ENCODE data around the gene TOR1AIP2.

The TOR1AIP2 gene

DNA sequence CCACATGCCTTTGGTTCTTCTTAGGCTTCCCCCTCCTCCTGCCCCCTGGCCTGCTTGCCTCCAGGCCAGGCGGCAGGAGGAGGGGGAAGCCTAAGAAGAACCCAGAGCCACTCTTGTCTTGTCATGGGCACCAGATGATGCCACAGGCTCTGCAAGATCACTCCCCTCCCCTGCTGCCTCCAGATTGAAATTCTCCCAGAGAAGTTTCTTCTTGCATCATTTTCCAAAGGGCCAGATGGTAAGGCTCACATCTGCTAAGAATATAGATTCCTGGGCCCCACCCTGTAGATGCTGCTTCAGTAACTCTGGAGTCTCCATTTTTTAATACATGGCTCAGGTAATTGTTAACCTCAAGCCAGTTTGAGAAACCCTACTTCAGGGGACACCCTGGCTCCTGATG lies 73.7 kb downstream of the TOR1AIP2 start:
- Histone ChIP-seq H3K9ac (ENCODE audit: low read length) (no peak overlapping the region), H3F3A (ENCODE audit: insufficient read depth, low read length) (no peaks in the 10 kb centered on the region), H3K79me2 (ENCODE audit: insufficient read depth, low read length) (no peaks in the 10 kb centered on the region), H3K4me2 (ENCODE audit: low read length) (no peak overlapping the region), H3K4me3 (ENCODE audit: low read depth, low read length, poor library complexity, severe bottlenecking) (no peak overlapping the region), H3K9me3 (ENCODE audit: low read length) (no peaks in the 10 kb centered on the region), H3K27me3 (ENCODE audit: insufficient read depth, low read length) (peaks cover 9% of the 10 kb centered on the region; the same call in 1 of the 2 replicates), H2AFZ (ENCODE audit: low read length) (no peak overlapping the region), H3K9me2 (ENCODE audit: low read depth, low read length) (no peaks in the 10 kb centered on the region), H3K36me3 (ENCODE audit: insufficient read depth, low read length) (no peaks in the 10 kb centered on the region), H3K4me1 (ENCODE audit: insufficient read depth, low read length, severe bottlenecking) (no peaks in the 10 kb centered on the region), H4K20me1 (ENCODE audit: insufficient read depth, low read length) (no peaks in the 10 kb centered on the region), H3K27ac (ENCODE audit: low read depth, low read length, poor library complexity, severe bottlenecking) (no peak overlapping the region)
- TF ChIP-seq EZH2 (IDR thresholded peaks at IDR 0.05; ENCODE audit: borderline replicate concordance, low read length), result no peak
- TF ChIP-seq, protein P1, sequence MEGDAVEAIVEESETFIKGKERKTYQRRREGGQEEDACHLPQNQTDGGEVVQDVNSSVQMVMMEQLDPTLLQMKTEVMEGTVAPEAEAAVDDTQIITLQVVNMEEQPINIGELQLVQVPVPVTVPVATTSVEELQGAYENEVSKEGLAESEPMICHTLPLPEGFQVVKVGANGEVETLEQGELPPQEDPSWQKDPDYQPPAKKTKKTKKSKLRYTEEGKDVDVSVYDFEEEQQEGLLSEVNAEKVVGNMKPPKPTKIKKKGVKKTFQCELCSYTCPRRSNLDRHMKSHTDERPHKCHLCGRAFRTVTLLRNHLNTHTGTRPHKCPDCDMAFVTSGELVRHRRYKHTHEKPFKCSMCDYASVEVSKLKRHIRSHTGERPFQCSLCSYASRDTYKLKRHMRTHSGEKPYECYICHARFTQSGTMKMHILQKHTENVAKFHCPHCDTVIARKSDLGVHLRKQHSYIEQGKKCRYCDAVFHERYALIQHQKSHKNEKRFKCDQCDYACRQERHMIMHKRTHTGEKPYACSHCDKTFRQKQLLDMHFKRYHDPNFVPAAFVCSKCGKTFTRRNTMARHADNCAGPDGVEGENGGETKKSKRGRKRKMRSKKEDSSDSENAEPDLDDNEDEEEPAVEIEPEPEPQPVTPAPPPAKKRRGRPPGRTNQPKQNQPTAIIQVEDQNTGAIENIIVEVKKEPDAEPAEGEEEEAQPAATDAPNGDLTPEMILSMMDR (IDR thresholded peaks at IDR 0.05; ENCODE audit: low read length), result no peak

DNA sequence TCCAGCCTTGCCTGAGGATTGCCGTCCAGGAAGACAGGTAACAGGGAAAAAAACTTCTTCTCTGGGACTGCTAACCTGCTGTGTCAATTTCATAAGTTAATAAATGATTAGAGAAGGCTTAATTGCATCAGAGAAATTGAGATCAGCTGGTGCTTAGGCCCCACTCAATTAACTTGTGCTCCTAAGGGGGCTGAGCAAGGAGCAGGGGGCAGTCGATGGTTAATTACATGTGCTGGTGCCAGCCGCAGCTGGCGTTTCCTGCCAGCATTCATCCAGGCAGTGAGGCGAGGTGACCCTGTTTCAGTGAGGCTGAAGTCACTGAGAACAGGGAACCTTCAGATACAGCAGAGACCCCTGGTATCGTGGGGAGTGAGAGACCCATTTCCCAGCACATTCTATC lies 74.5 kb downstream of the TOR1AIP2 start:
- H3K9ac ChIP-seq (ENCODE audit: low read length), result no peak overlapping the region
- H3K27ac ChIP-seq (ENCODE audit: low read depth, low read length, poor library complexity, severe bottlenecking), result no peak overlapping the region
- no peaks in the 10 kb centered on the region for H3K9me3 ChIP-seq (ENCODE audit: low read length)
- no peaks in the 10 kb centered on the region for H3F3A ChIP-seq (ENCODE audit: insufficient read depth, low read length)
- TF ChIP-seq, protein P1 (IDR thresholded peaks at IDR 0.05; ENCODE audit: low read length), result no peak
- no peak for TF ChIP-seq EZH2 (IDR thresholded peaks at IDR 0.05; ENCODE audit: borderline replicate concordance, low read length)
- H3K4me1 ChIP-seq (ENCODE audit: insufficient read depth, low read length, severe bottlenecking), result no peaks in the 10 kb centered on the region
- no peaks in the 10 kb centered on the region for H3K9me2 ChIP-seq (ENCODE audit: low read depth, low read length)
- no peaks in the 10 kb centered on the region for H4K20me1 ChIP-seq (ENCODE audit: insufficient read depth, low read length)
- no peaks in the 10 kb centered on the region for H3K36me3 ChIP-seq (ENCODE audit: insufficient read depth, low read length)
- no peak overlapping the region for H3K4me2 ChIP-seq (ENCODE audit: low read length)
- H3K4me3 ChIP-seq (ENCODE audit: low read depth, low read length, poor library complexity, severe bottlenecking), result no peak overlapping the region
- H3K79me2 ChIP-seq (ENCODE audit: insufficient read depth, low read length), result no peaks in the 10 kb centered on the region
- H2AFZ ChIP-seq (ENCODE audit: low read length), result no peak overlapping the region
- H3K27me3 ChIP-seq (ENCODE audit: insufficient read depth, low read length), result peaks cover 9% of the 10 kb centered on the region; the same call in 1 of the 2 replicates

DNA sequence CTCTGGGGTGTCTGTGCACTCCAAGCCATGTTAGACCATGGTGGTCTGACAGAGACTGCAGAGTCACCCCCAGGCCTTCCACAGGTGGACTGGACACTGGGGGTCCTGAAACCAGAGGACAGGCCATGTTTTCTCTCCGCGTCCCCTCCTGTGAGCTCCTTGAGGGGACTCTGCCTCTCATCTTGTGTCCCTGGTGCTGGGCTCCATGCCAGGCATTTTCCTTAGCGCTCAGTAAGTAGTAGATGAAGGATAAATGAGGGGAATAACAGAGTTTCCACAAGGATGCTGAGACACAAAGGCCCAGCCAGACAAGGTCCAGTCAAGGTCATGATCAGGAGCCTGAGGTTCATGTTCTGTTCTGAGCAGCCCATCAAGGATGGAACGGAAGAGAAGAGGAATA lies 77.1 kb downstream of the TOR1AIP2 start:
- Histone ChIP-seq H3K27ac (ENCODE audit: low read depth, low read length, poor library complexity, severe bottlenecking) (no peak overlapping the region), H3K9me3 (ENCODE audit: low read length) (no peaks in the 10 kb centered on the region), H3K36me3 (ENCODE audit: insufficient read depth, low read length) (no peaks in the 10 kb centered on the region), H3K4me3 (ENCODE audit: low read depth, low read length, poor library complexity, severe bottlenecking) (no peak overlapping the region), H3K27me3 (ENCODE audit: insufficient read depth, low read length) (peaks cover 7% of the 10 kb centered on the region; the same call in 1 of the 2 replicates), H4K20me1 (ENCODE audit: insufficient read depth, low read length) (no peaks in the 10 kb centered on the region), H2AFZ (ENCODE audit: low read length) (no peak overlapping the region), H3K9ac (ENCODE audit: low read length) (no peak overlapping the region), H3K79me2 (ENCODE audit: insufficient read depth, low read length) (no peaks in the 10 kb centered on the region), H3K9me2 (ENCODE audit: low read depth, low read length) (no peaks in the 10 kb centered on the region), H3K4me2 (ENCODE audit: low read length) (no peak overlapping the region), H3F3A (ENCODE audit: insufficient read depth, low read length) (no peaks in the 10 kb centered on the region), H3K4me1 (ENCODE audit: insufficient read depth, low read length, severe bottlenecking) (no peaks in the 10 kb centered on the region)
- TF ChIP-seq, protein P1 (IDR thresholded peaks at IDR 0.05; ENCODE audit: low read length), result no peak
- TF ChIP-seq EZH2 (IDR thresholded peaks at IDR 0.05; ENCODE audit: borderline replicate concordance, low read length), result no peak

Data from OCI-LY1 (cell line).